PC-9 (cell line): ENCODE data around the gene GABARAPL1. TPM values are rescaled to one million over a fixed set of nuclear protein-coding genes. Genes with fewer than 3 reads are reported as not detected.

Source experiments
- Bru-seq: library from RNA; stranded (reverse); fragments of 400-500 nt; gene quantifications from one replicate; lab custom pipeline; 2021; lab: Mats Ljungman, UMichigan
- BruChase-seq, 2 experiments: library from RNA; stranded (reverse); fragments of 400-500 nt; gene quantifications; one replicate each; lab custom pipeline; 2021; lab: Mats Ljungman, UMichigan
- BruUV-seq: library from RNA; stranded (reverse); fragments of 400-500 nt; replicated peaks from 2 replicates; lab custom pipeline; 2021; lab: Mats Ljungman, UMichigan
- CTCF ChIA-PET: fragments of 300-600 bp; sonication (Branson Sonifier 250); formaldehyde crosslinking; loops from one replicate; lab custom pipeline; 2022; ENCODE audit warnings: antibody characterized with exemption; lab: Charles Lee
- POLR2A ChIA-PET: fragments of 300-600 bp; sonication (Branson Sonifier 250); formaldehyde crosslinking; loops from one replicate; lab custom pipeline; 2022; ENCODE audit warnings: antibody characterized with exemption; ENCODE audit not compliant: unreplicated experiment; lab: Charles Lee
- DNase-seq, 2 experiments: peaks; one replicate each; pipeline versions ENCODE4 v3.0.0 to v3.0.0-alpha.2; 2015 to 2022; ENCODE audit warnings: mixed read lengths in 1 of 2
- H2AFZ ChIP-seq: fragments of 200-600 bp; sonication (generic); 2 replicates; pipeline ENCODE4 v1.8.1; 2017; ENCODE audit warnings: antibody characterized with exemption
- H3F3A ChIP-seq: fragments of 200-600 bp; sonication (generic); 2 replicates; pipeline ENCODE4 v1.8.1; 2017; ENCODE audit warnings: antibody characterized with exemption, mild to moderate bottlenecking, low read depth; ENCODE audit not compliant: insufficient read depth
- H3K27ac ChIP-seq: fragments of 200-600 bp; sonication (generic); 2 replicates; pipeline ENCODE4 v1.6.1; 2016; ENCODE audit warnings: mixed run types
- H3K27me3 ChIP-seq: fragments of 200-600 bp; sonication (generic); 2 replicates; pipeline ENCODE4 v1.6.1; 2016; ENCODE audit warnings: low read depth, mixed run types; ENCODE audit not compliant: insufficient read depth
- H3K36me3 ChIP-seq: fragments of 200-600 bp; sonication (generic); 2 replicates; pipeline ENCODE4 v1.6.1; 2016; ENCODE audit warnings: low read depth, mixed run types
- H3K4me1 ChIP-seq: fragments of 200-600 bp; sonication (generic); replicated peaks from 2 replicates; pipeline ENCODE4 v1.6.1; 2016; ENCODE audit warnings: mixed run types; ENCODE audit not compliant: insufficient read depth
- H3K4me2 ChIP-seq: fragments of 200-600 bp; sonication (generic); 2 replicates; pipeline ENCODE4 v1.6.1; 2017; ENCODE audit warnings: mixed run types
- H3K4me3 ChIP-seq: fragments of 200-600 bp; sonication (generic); 2 replicates; pipeline ENCODE4 v1.6.1; 2016; ENCODE audit warnings: mixed run types
- H3K79me2 ChIP-seq: fragments of 200-600 bp; sonication (generic); 2 replicates; pipeline ENCODE4 v1.6.1; 2017; ENCODE audit warnings: low read depth, mixed run types
- H3K9me2 ChIP-seq: fragments of 200-600 bp; sonication (generic); 2 replicates; pipeline ENCODE4 v1.8.1; 2017; ENCODE audit warnings: mild to moderate bottlenecking; ENCODE audit not compliant: insufficient read depth
- H3K9me3 ChIP-seq: fragments of 200-600 bp; sonication (generic); 2 replicates; pipeline ENCODE4 v1.8.1; 2016; ENCODE audit warnings: low read depth; ENCODE audit not compliant: insufficient read depth
- H4K20me1 ChIP-seq: fragments of 200-600 bp; sonication (generic); 2 replicates; pipeline ENCODE4 v1.8.1; 2017; ENCODE audit not compliant: insufficient read depth
- CTCF ChIP-seq: fragments of 200-600 bp; sonication (generic); conservative IDR thresholded peaks from 2 replicates; pipeline ENCODE4 v1.6.1; 2017; ENCODE audit warnings: mixed run types, antibody characterized with exemption, mild to moderate bottlenecking, moderate library complexity
- EZH2 ChIP-seq: fragments of 200-600 bp; sonication (generic); IDR thresholded peaks from 2 replicates; pipeline ENCODE4 v1.8.0; 2017; ENCODE audit warnings: antibody characterized with exemption, low read depth
- intact Hi-C: fragments of 100-400 bp; cut with micrococcal nuclease; formaldehyde crosslinking; loops from one replicate; pipeline ENCODE4 v1.10.0; 2022; ENCODE audit not compliant: unreplicated experiment
- long read RNA-seq: library from polyadenylated mRNA; stranded (forward); transcript quantifications from one replicate; pipeline ENCODE4 v2.0.0, GENCODE V29; 2022
- total RNA-seq: library from RNA; stranded (reverse); gene quantifications from 2 replicates; pipeline ENCODE4 v1.2.3, GENCODE V29; 2021

GABARAPL1 gene
- total RNA-seq (85.6 and 143 TPM in 2 replicates), Bru-seq, nascent RNA (percentile 95 among the genes with signal in this experiment), BruChase-seq, experiment 1, labeled RNA remaining after a 2-hour chase (percentile 99 among the genes with signal in this experiment), BruChase-seq, experiment 2, labeled RNA remaining after a 6-hour chase (percentile 98 among the genes with signal in this experiment)
- long read RNA-seq, transcript GABARAPL1-201 (4 exons, 1,957 nt), result major isoform, 11 of 33 reads
- long read RNA-seq, partial matches to known transcripts, result 0 of 33 reads
- long read RNA-seq, other reads (novel, unspliced or antisense), result 20 of 33 reads

GRCh38 chr12:10212739-10213131 is at the start of gene GABARAPL1:
Gene GABARAPL1, plus strand, starts transcription at chr12:10212877. Its CDS starts 253 bp downstream, at chr12:10213130.
- BruUV-seq, result no TSS peak
- peaks cover 20% of the 10 kb centered on the region for H3K4me1 ChIP-seq
- H4K20me1 ChIP-seq, result no peaks in the 10 kb centered on the region
- DNase-seq, result peak; percentile 57 to 86
- H3K27me3 ChIP-seq, result no peaks in the 10 kb centered on the region
- no peaks in the 10 kb centered on the region for H3K36me3 ChIP-seq
- H3K9me3 ChIP-seq, result no peaks in the 10 kb centered on the region
- H3F3A ChIP-seq, result peaks cover 36% of the 10 kb centered on the region; the same call in 1 of the 2 replicates
- peak within 1 kb of the TSS; percentile 85 for H3K4me3 ChIP-seq
- intact Hi-C loops, result loop anchor here (1.0 to 10.0 kb wide), 7 partner anchors 20 to 510 kb away; partner anchors contain the start of genes CLEC9A and YBX3
- peak within 1 kb of the TSS; percentile 92 for H2AFZ ChIP-seq
- peak within 1 kb of the TSS; percentile 90 for H3K27ac ChIP-seq
- no peak for TF ChIP-seq EZH2
- POLR2A ChIA-PET, result interaction anchor here (0.5 to 1.5 kb wide), 7 partner anchors 20 to 1095 kb away, joined by 4 to 11 read pairs (median 5); partner anchors contain the start of gene OLR1
- peak within 1 kb of the TSS; percentile 81 for H3K4me2 ChIP-seq
- H3K9me2 ChIP-seq, result no peaks in the 10 kb centered on the region
- H3K79me2 ChIP-seq, result peaks cover 20% of the 10 kb centered on the region
- CTCF ChIA-PET, result interaction anchor here (0.9 to 1.0 kb wide), 2 partner anchors 23 to 73 kb away, joined by 3 to 4 read pairs; no protein-coding TSS in a partner anchor

- TF ChIP-seq EZH2 (no peak), CTCF (no peak)
- CTCF ChIA-PET, result no interaction called here
- no TSS peak for BruUV-seq
Observed at GRCh38 chr12:10163084-10163483, 49.6 kb upstream of the GABARAPL1 start.

GRCh38 chr12:10165421-10165820 is 47.3 kb upstream of the GABARAPL1 start:
- Histone ChIP-seq H3K27ac (no peak overlapping the region), H3K9me2 (no peaks in the 10 kb centered on the region), H3K27me3 (no peaks in the 10 kb centered on the region), H3K9me3 (no peaks in the 10 kb centered on the region), H2AFZ (no peak overlapping the region), H3K4me1 (peaks cover 20% of the 10 kb centered on the region), H3K36me3 (no peaks in the 10 kb centered on the region), H4K20me1 (no peaks in the 10 kb centered on the region), H3K79me2 (no peaks in the 10 kb centered on the region), H3K4me2 (no peak overlapping the region), H3F3A (peaks cover 4% of the 10 kb centered on the region; the same call in 1 of the 2 replicates), H3K4me3 (no peak overlapping the region)
- DNase-seq, result no peak
- intact Hi-C loops, result loop anchor here (5.0 kb wide), 1 partner anchor 47 kb away; the partner anchor contains the start of gene GABARAPL1
- ChIA-PET CTCF (interaction anchor here (0.6 to 0.7 kb wide), 2 partner anchors 29 to 1184 kb away, joined by 4 to 7 read pairs; no protein-coding TSS in a partner anchor), POLR2A (no interaction called here)
- TF ChIP-seq EZH2, result no peak
- TF ChIP-seq CTCF, result no peak
- BruUV-seq, result no TSS peak

More at GRCh38 chr12:10163084-10163483, 49.6 kb upstream of the GABARAPL1 start:
- Histone ChIP-seq H3K4me2 (no peak overlapping the region), H2AFZ (no peak overlapping the region), H3K79me2 (no peaks in the 10 kb centered on the region), H3K36me3 (no peaks in the 10 kb centered on the region), H3K27ac (no peak overlapping the region), H3K4me1 (no peaks in the 10 kb centered on the region), H3K4me3 (no peak overlapping the region), H3F3A (no peaks in the 10 kb centered on the region), H3K9me3 (no peaks in the 10 kb centered on the region), H3K27me3 (no peaks in the 10 kb centered on the region), H4K20me1 (no peaks in the 10 kb centered on the region), H3K9me2 (no peaks in the 10 kb centered on the region)
- intact Hi-C loops, result no loop called here
- no peak for DNase-seq
- POLR2A ChIA-PET, result no interaction called here
